Measurements from ENCODE around the gene UST. TPM values are rescaled to one million over a fixed set of nuclear protein-coding genes. Genes with fewer than 3 reads are reported as not detected.

The UST gene
- total and polyA plus RNA-seq, 2 donors (not counting 1 experiment from before 2014, with no cell fraction given), result 7.3 to 16.9 TPM

GRCh38 chr6:148750838-148751792, 4.3 kb downstream of the UST start:
- peak overlapping the region; percentile 10 for H3K27ac Mint-ChIP-seq
- Histone ChIP-seq H3K4me3 (ENCODE audit: control extremely low read depth in 1 of 5, extremely low read depth in 1 of 5, insufficient read depth in 1 of 5, low read depth in 2 of 5, low read length in 4 of 5) (no peak overlapping the region), H3K9ac (ENCODE audit: low read length) (no peak overlapping the region), H3K36me3 (replicated peaks in 1 of 2; ENCODE audit: control extremely low read depth in 1 of 2, control insufficient read depth in 1 of 2, extremely low read depth in 1 of 2, insufficient read depth in 2 of 2, low read length in 1 of 2) (no peaks in the 10 kb centered on the region), H3K4me2 (replicated peaks; ENCODE audit: low read depth, low read length, poor library complexity, severe bottlenecking) (no peak overlapping the region), H2AFZ (ENCODE audit: insufficient read depth, low read depth, low read length, poor library complexity, severe bottlenecking) (no peak overlapping the region), H3K27me3 (replicated peaks in 1 of 4; ENCODE audit: control extremely low read depth in 1 of 4, control insufficient read depth in 3 of 4, insufficient read depth in 4 of 4, low read length in 3 of 4) (no peaks in the 10 kb centered on the region), H3K4me1 (ENCODE audit: control insufficient read depth in 2 of 2, insufficient read depth in 2 of 2, low read length in 2 of 2) (peaks cover 17 to 26% of the 10 kb centered on the region in 2 donors), H3K79me2 (ENCODE audit: control insufficient read depth, insufficient read depth, low read length) (peaks cover 83% of the 10 kb centered on the region), H3K27ac (ENCODE audit: low read length in 2 of 2) (no peak overlapping the region), H3K9me3 (ENCODE audit: control extremely low read depth in 1 of 3, control insufficient read depth in 2 of 3, insufficient read depth in 1 of 3, low read length in 2 of 3) (peaks cover 0 to under 1% (median 0%) of the 10 kb centered on the region in 3 donors), H4K20me1 (ENCODE audit: control insufficient read depth, insufficient read depth, low read length, poor library complexity, severe bottlenecking) (no peaks in the 10 kb centered on the region)
- intact Hi-C loops (cut with micrococcal nuclease), result no loop called here
- H3K9me3 Mint-ChIP-seq (ENCODE audit: insufficient read depth), result no peaks in the 10 kb centered on the region
- TF ChIP-seq EZH2 (IDR thresholded peaks at IDR 0.05; ENCODE audit: borderline replicate concordance, insufficient read depth, low read depth, low read length, poor library complexity, severe bottlenecking), result no peak
- no peak for TF ChIP-seq CTCF (IDR thresholded peaks at IDR 0.05)
- H3K4me1 Mint-ChIP-seq, result peaks cover 44% of the 10 kb centered on the region
- H3K4me3 Mint-ChIP-seq, result no peak overlapping the region
- no peak for ATAC-seq (ENCODE audit: low read depth)
- H3K27me3 Mint-ChIP-seq, result no peaks in the 10 kb centered on the region
- DNase-seq, result no peak
- ChIA-PET POLR2A (interaction anchor here (1.0 kb wide), 1 partner anchor 9 kb away, joined by 3 read pairs; no protein-coding TSS in a partner anchor), CTCF (no interaction called here)
- WGBS (ENCODE audit: insufficient coverage), result 98% methylated on average over 8 of the region's 13 CpGs

- TF ChIP-seq CTCF (IDR thresholded peaks at IDR 0.05), result no peak
- no peak for TF ChIP-seq EZH2 (IDR thresholded peaks at IDR 0.05; ENCODE audit: borderline replicate concordance, insufficient read depth, low read depth, low read length, poor library complexity, severe bottlenecking)
- H2AFZ ChIP-seq (ENCODE audit: insufficient read depth, low read depth, low read length, poor library complexity, severe bottlenecking), result no peak overlapping the region
- Mint-ChIP-seq H3K4me3 (no peak overlapping the region), H3K9me3 (ENCODE audit: insufficient read depth) (no peaks in the 10 kb centered on the region), H3K27me3 (no peaks in the 10 kb centered on the region), H3K4me1 (peaks cover 45% of the 10 kb centered on the region), H3K27ac (no peak overlapping the region)
- peaks cover 21 to 26% of the 10 kb centered on the region in 2 donors for H3K4me1 ChIP-seq (ENCODE audit: control insufficient read depth in 2 of 2, insufficient read depth in 2 of 2, low read length in 2 of 2)
- no peak overlapping the region for H3K4me3 ChIP-seq (ENCODE audit: control extremely low read depth in 1 of 5, extremely low read depth in 1 of 5, insufficient read depth in 1 of 5, low read depth in 2 of 5, low read length in 4 of 5)
- H3K79me2 ChIP-seq (ENCODE audit: control insufficient read depth, insufficient read depth, low read length), result peaks cover 90% of the 10 kb centered on the region
- WGBS (ENCODE audit: insufficient coverage), result no CpG with 5 or more reads among the region's 2 CpGs
- no peak for ATAC-seq (ENCODE audit: low read depth)
- no peak overlapping the region for H3K4me2 ChIP-seq (replicated peaks; ENCODE audit: low read depth, low read length, poor library complexity, severe bottlenecking)
- DNase-seq, result no peak
- no peaks in the 10 kb centered on the region for H4K20me1 ChIP-seq (ENCODE audit: control insufficient read depth, insufficient read depth, low read length, poor library complexity, severe bottlenecking)
- no peaks in the 10 kb centered on the region for H3K27me3 ChIP-seq (replicated peaks in 1 of 4; ENCODE audit: control extremely low read depth in 1 of 4, control insufficient read depth in 3 of 4, insufficient read depth in 4 of 4, low read length in 3 of 4)
- H3K27ac ChIP-seq (ENCODE audit: low read length in 2 of 2), result no peak overlapping the region
- POLR2A ChIA-PET, result interaction anchor here (1.0 kb wide), 1 partner anchor 9 kb away, joined by 3 read pairs; no protein-coding TSS in a partner anchor
- no peaks in the 10 kb centered on the region for H3K36me3 ChIP-seq (replicated peaks in 1 of 2; ENCODE audit: control extremely low read depth in 1 of 2, control insufficient read depth in 1 of 2, extremely low read depth in 1 of 2, insufficient read depth in 2 of 2, low read length in 1 of 2)
- no peak overlapping the region for H3K9ac ChIP-seq (ENCODE audit: low read length)
- intact Hi-C loops (cut with micrococcal nuclease), result no loop called here
- CTCF ChIA-PET, result interaction anchor here (1.1 kb wide), 1 partner anchor 196 kb away, joined by 3 read pairs; no protein-coding TSS in a partner anchor
- peaks cover 0 to 3% (median 0%) of the 10 kb centered on the region in 3 donors for H3K9me3 ChIP-seq (ENCODE audit: control extremely low read depth in 1 of 3, control insufficient read depth in 2 of 3, insufficient read depth in 1 of 3, low read length in 2 of 3)
Observed at GRCh38 chr6:148751793-148752170, 5.0 kb downstream of the UST start.
